ENCODE results near the gene CIRBP. TPM values are rescaled to one million over a fixed set of nuclear protein-coding genes. Genes with fewer than 3 reads are reported as not detected.

CIRBP gene
- total RNA-seq, 2 experiments from 2014 or later, result 207 to 210 TPM

- CTCF ChIA-PET, result interaction anchor here (0.7 to 2.7 kb wide), 9 partner anchors 10 to 126 kb away, joined by 3 to 10 read pairs (median 3); partner anchors contain the start of gene CIRBP
- POLR2A ChIA-PET, result interaction anchor here (1.5 kb wide), 1 partner anchor 212 kb away, joined by 4 read pairs; the partner anchor contains the start of gene REEP6
Observed at GRCh38 chr19:1278713-1279660, 9.9 kb downstream of the CIRBP start.

GRCh38 chr19:1279782-1280341 is 10.7 kb downstream of the CIRBP start:
- CTCF ChIA-PET, result interaction anchor here (0.5 to 2.7 kb wide), 13 partner anchors 11 to 738 kb away, joined by 3 to 10 read pairs (median 3); partner anchors contain the start of gene CIRBP
- POLR2A ChIA-PET, result interaction anchor here (1.5 kb wide), 1 partner anchor 211 kb away, joined by 4 read pairs; the partner anchor contains the start of gene REEP6

- ChIA-PET CTCF (interaction anchor here (0.6 to 2.7 kb wide), 5 partner anchors 12 to 737 kb away, joined by 3 to 8 read pairs (median 3); partner anchors contain the start of gene CIRBP), POLR2A (no interaction called here)
Observed at GRCh38 chr19:1280636-1281568, 11.8 kb downstream of the CIRBP start.

GRCh38 chr19:1281569-1282287 is 12.6 kb downstream of the CIRBP start:
- ChIA-PET POLR2A (no interaction called here), CTCF (no interaction called here)

GRCh38 chr19:1282588-1283206 is 13.6 kb downstream of the CIRBP start:
- ChIA-PET CTCF (interaction anchor here (0.6 kb wide), 1 partner anchor 481 kb away, joined by 3 read pairs; no protein-coding TSS in a partner anchor), POLR2A (no interaction called here)

- ChIA-PET CTCF (no interaction called here), POLR2A (no interaction called here)
Observed at GRCh38 chr19:1283207-1283916, 14.2 kb downstream of the CIRBP start.

GRCh38 chr19:1283917-1284292 is 14.8 kb downstream of the CIRBP start:
- CTCF ChIA-PET, result no interaction called here
- POLR2A ChIA-PET, result interaction anchor here (1.3 kb wide), 1 partner anchor 15 kb away, joined by 3 read pairs; no protein-coding TSS in a partner anchor

- ChIA-PET POLR2A (interaction anchor here (0.6 to 1.3 kb wide), 2 partner anchors 16 to 44 kb away, joined by 3 to 4 read pairs; no protein-coding TSS in a partner anchor), CTCF (no interaction called here)
Observed at GRCh38 chr19:1284293-1284978, 15.3 kb downstream of the CIRBP start.

- CTCF ChIA-PET, result no interaction called here
- POLR2A ChIA-PET, result interaction anchor here (0.6 to 1.3 kb wide), 2 partner anchors 16 to 43 kb away, joined by 3 to 4 read pairs; no protein-coding TSS in a partner anchor
Observed at GRCh38 chr19:1284979-1285736, 16.0 kb downstream of the CIRBP start.

- ChIA-PET POLR2A (no interaction called here), CTCF (interaction anchor here (0.9 kb wide), 1 partner anchor 41 kb away, joined by 3 read pairs; no protein-coding TSS in a partner anchor)
Observed at GRCh38 chr19:1285737-1286360, 16.7 kb downstream of the CIRBP start, which contains the start of gene EFNA2. TSS of gene EFNA2 (plus strand) at chr19:1285873. CDS start at chr19:1286169, 296 bp downstream.

GRCh38 chr19:1286487-1287353 is 17.6 kb downstream of the CIRBP start:
- POLR2A ChIA-PET, result no interaction called here
- CTCF ChIA-PET, result interaction anchor here (0.9 kb wide), 1 partner anchor 42 kb away, joined by 3 read pairs; no protein-coding TSS in a partner anchor

GRCh38 chr19:1287354-1288225 is 18.5 kb downstream of the CIRBP start:
- CTCF ChIA-PET, result interaction anchor here (1.1 kb wide), 1 partner anchor 47 kb away, joined by 3 read pairs; no protein-coding TSS in a partner anchor

GRCh38 chr19:1288226-1288612 is 19.1 kb downstream of the CIRBP start:
- POLR2A ChIA-PET, result no interaction called here
- CTCF ChIA-PET, result interaction anchor here (1.1 kb wide), 1 partner anchor 46 kb away, joined by 3 read pairs; no protein-coding TSS in a partner anchor

More at GRCh38 chr19:1287354-1288225, 18.5 kb downstream of the CIRBP start:
- POLR2A ChIA-PET, result no interaction called here

Measured in activated CD8-positive, alpha-beta memory T cell treated with anti-CD3 and anti-CD28 coated beads for 36 hours (primary cell).